ENCODE measurements around the gene HDAC4. TPM values are rescaled to one million over a fixed set of nuclear protein-coding genes. Genes with fewer than 3 reads are reported as not detected.
"Not testable (repeated sequence)": the region's sequence is repeated elsewhere in the genome, so short reads cannot be mapped to it uniquely, and the experiment has no call there.

Gene HDAC4
- total RNA-seq, 1 experiment from 2014 or later, result 47.6 TPM

DNA sequence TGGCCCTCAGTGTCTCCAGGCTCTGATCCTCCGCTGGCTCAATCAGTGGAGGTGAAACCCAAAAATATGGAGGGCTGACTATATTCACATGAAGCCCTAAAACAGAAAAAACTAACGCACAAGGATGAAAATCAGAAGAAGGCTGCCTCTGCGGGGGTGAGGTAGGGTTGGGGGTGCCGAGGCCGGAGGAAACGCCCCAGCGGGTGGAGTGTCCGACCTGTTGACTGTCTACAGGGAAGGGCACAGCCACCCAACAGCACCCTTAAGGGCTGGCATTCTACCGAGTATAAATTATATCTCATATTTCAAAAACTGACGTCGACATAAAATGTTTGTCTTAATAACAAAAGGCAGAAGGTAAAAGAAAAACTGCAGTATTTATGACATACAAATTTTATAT is 223.5 kb downstream of the HDAC4 start:
- Histone ChIP-seq H3K4me3 (replicated peaks in 1 of 2; ENCODE audit: low read depth in 1 of 2, low read length in 2 of 2) (no peak overlapping the region), H2AFZ (ENCODE audit: low read depth, low read length, poor library complexity, severe bottlenecking) (no peak overlapping the region), H3K36me3 (ENCODE audit: control insufficient read depth in 1 of 2, insufficient read depth in 2 of 2, low read length in 2 of 2) (peaks cover 0 to 14% of the 10 kb centered on the region in 2 experiments; a peak in 2 of 4 replicates), H3K4me1 (ENCODE audit: control insufficient read depth in 1 of 2, insufficient read depth in 2 of 2, low read length in 2 of 2) (no peaks in the 10 kb centered on the region), H3K79me2 (ENCODE audit: insufficient read depth, low read length) (no peaks in the 10 kb centered on the region), H3K9me3 (ENCODE audit: control insufficient read depth in 1 of 2, insufficient read depth in 1 of 2, low read depth in 1 of 2, low read length in 2 of 2) (peaks cover 14 to 16% of the 10 kb centered on the region in 2 experiments; a peak in 3 of 4 replicates), H3K27me3 (ENCODE audit: insufficient read depth, low read length) (no peaks in the 10 kb centered on the region), H3K9ac (ENCODE audit: low read length) (no peak overlapping the region), H3K4me2 (ENCODE audit: low read length) (no peak overlapping the region), H3K27ac (ENCODE audit: low read depth, low read length) (no peak overlapping the region), H3K9me2 (ENCODE audit: insufficient read depth) (no peaks in the 10 kb centered on the region), H4K20me1 (ENCODE audit: insufficient read depth) (no peaks in the 10 kb centered on the region)
- BruUV-seq (replicated peaks), result no TSS peak
- RAD21 ChIA-PET (ENCODE audit: low non-redundant PET in 1 of 2, low total read pairs in 2 of 2, uncharacterized antibody in 2 of 2, unreplicated experiment in 2 of 2), result no interaction called here
- CTCF ChIA-PET, result no interaction called here
- POLR2A ChIA-PET, result no interaction called here
- no peak for DNase-seq (ENCODE audit: low read depth, low spot score)
- ATAC-seq, result no peak
- intact Hi-C loops (cut with micrococcal nuclease), result no loop called here
- TF ChIP-seq CTCF (IDR thresholded peaks at IDR 0.05 in 2 of 3, conservative IDR thresholded peaks at IDR 0.05 in 1 of 3; ENCODE audit: borderline replicate concordance in 1 of 3, insufficient read depth in 1 of 3, low read depth in 2 of 3, low read length in 2 of 3) (no peak), RAD21 (IDR thresholded peaks at IDR 0.05; ENCODE audit: low read depth) (no peak), POLR2A (IDR thresholded peaks at IDR 0.05; ENCODE audit: borderline replicate concordance, extremely low read depth, insufficient read depth, insufficient read length) (no peak), EGR1 (IDR thresholded peaks at IDR 0.05; ENCODE audit: low read depth) (no peak), EZH2phosphoT487 (IDR thresholded peaks at IDR 0.05; ENCODE audit: borderline replicate concordance) (no peak), FOSL1 (IDR thresholded peaks at IDR 0.05; ENCODE audit: low read depth) (no peak), YY1 (IDR thresholded peaks at IDR 0.05; ENCODE audit: extremely low read depth, insufficient replicate concordance, low read depth, low read length) (no peak), ZNF274 (IDR thresholded peaks at IDR 0.05; ENCODE audit: low read depth, low read length) (no peak), SRF (IDR thresholded peaks at IDR 0.05; ENCODE audit: low read depth) (no peak), JUND (IDR thresholded peaks at IDR 0.05) (no peak)

DNA sequence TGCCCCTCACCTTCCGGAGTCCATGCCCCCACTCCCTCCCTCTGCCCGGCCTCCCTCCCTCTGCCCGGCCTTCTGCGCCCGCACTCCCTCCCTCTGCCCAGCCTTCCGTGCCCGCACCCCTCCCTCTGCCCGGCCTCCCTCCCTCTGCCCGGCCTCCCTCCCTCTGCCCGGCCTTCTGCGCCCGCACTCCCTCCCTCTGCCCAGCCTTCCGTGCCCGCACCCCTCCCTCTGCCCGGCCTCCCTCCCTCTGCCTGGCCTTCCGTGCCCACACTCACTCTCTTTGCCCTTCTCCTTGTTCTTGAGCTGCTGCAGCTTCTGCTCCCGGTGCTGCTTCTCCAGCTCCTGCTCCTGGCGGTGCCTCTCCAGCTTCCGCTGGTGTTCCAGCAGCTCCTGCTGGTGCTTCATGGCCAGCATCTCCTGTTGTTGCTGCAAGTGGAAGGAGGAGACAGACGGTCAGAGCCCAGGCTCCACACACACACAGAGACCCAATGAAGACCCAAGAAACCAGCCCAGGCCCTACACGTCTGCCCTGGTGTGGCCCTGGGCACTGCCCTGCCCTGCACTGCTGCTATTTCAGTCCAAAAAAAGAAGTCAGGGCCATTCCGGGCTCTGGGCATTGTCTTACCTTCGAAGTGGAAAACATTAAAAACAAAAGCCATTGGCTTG is 224.5 kb downstream of the HDAC4 start:
- CTCF ChIA-PET, result not testable (repeated sequence)

More for the DNA sequence above, 224.5 kb downstream of the HDAC4 start:
- BruUV-seq (replicated peaks); H3K9me2 ChIP-seq (ENCODE audit: insufficient read depth); ATAC-seq; H2AFZ ChIP-seq (ENCODE audit: low read depth, low read length, poor library complexity, severe bottlenecking); H3K9ac ChIP-seq (ENCODE audit: low read length); DNase-seq (ENCODE audit: low read depth, low spot score); intact Hi-C loops (cut with micrococcal nuclease); H3K27me3 ChIP-seq (ENCODE audit: insufficient read depth, low read length); RAD21 ChIA-PET (ENCODE audit: low non-redundant PET in 1 of 2, low total read pairs in 2 of 2, uncharacterized antibody in 2 of 2, unreplicated experiment in 2 of 2); H3K4me1 ChIP-seq (ENCODE audit: control insufficient read depth in 1 of 2, insufficient read depth in 2 of 2, low read length in 2 of 2); H3K4me3 ChIP-seq (replicated peaks in 1 of 2; ENCODE audit: low read depth in 1 of 2, low read length in 2 of 2); H3K79me2 ChIP-seq (ENCODE audit: insufficient read depth, low read length); H3K27ac ChIP-seq (ENCODE audit: low read depth, low read length); H4K20me1 ChIP-seq (ENCODE audit: insufficient read depth); H3K4me2 ChIP-seq (ENCODE audit: low read length); POLR2A ChIA-PET: not testable (repeated sequence)
- Histone ChIP-seq H3K9me3 (ENCODE audit: control insufficient read depth in 1 of 2, insufficient read depth in 1 of 2, low read depth in 1 of 2, low read length in 2 of 2) (peaks cover 21 to 22% of the 10 kb centered on the region in 2 experiments; a peak in 3 of 4 replicates), H3K36me3 (ENCODE audit: control insufficient read depth in 1 of 2, insufficient read depth in 2 of 2, low read length in 2 of 2) (peaks cover 0 to 14% of the 10 kb centered on the region in 2 experiments; a peak in 1 of 4 replicates)
